H1 (cell line): ENCODE results near the gene RALGAPB. TPM values are rescaled to one million over a fixed set of nuclear protein-coding genes. Genes with fewer than 3 reads are reported as not detected.
A peak's percentile ranks its signal among the peaks of the same experiment; 100 is the strongest.

ENCODE experiments used
- CTCF ChIA-PET: fragments of 300-600 bp; sonication (Branson Sonifier 250); formaldehyde crosslinking; loops from one replicate; lab custom pipeline; 2021; ENCODE audit not compliant: partially characterized antibody; lab: Charles Lee
- POLR2A ChIA-PET: fragments of 300-600 bp; sonication (Branson Sonifier 250); formaldehyde crosslinking; loops from one replicate; lab custom pipeline; 2021; ENCODE audit warnings: inconsistent platforms; ENCODE audit not compliant: partially characterized antibody; lab: Charles Lee
- DNase-seq, 2 experiments: peaks; one replicate each; pipeline versions ENCODE4 v3.0.0 to v3.0.0-alpha.2; 2010 to 2022; ENCODE audit warnings: low spot score in 2 of 2, low read depth in 1 of 2, mixed read lengths in 1 of 2
- FAIRE-seq: peaks from 2 replicates; lab custom pipeline; 2011; peaks lifted over from hg19 to GRCh38; lab: Jason Lieb, UNC
- H2AFZ ChIP-seq: 2 replicates; pipeline ENCODE4 v1.8.1; 2012; ENCODE audit warnings: low read length, inconsistent platforms
- H2AK5ac ChIP-seq: 2 replicates; pipeline ENCODE4 v1.6.1; 2013; ENCODE audit warnings: low read depth, low read length
- H2BK120ac ChIP-seq: replicated peaks from 2 replicates; pipeline ENCODE3; 2013; ENCODE audit warnings: low read depth, low read length, inconsistent platforms
- H2BK12ac ChIP-seq: 2 replicates; pipeline ENCODE4 v1.6.1; 2013; ENCODE audit warnings: low read depth, low read length
- H2BK15ac ChIP-seq: 2 replicates; pipeline ENCODE4 v1.6.1; 2013; ENCODE audit warnings: low read length
- H2BK20ac ChIP-seq: 2 replicates; pipeline ENCODE4 v1.6.1; 2013; ENCODE audit warnings: low read length
- H2BK5ac ChIP-seq: 2 replicates; pipeline ENCODE4 v1.6.1; 2013; ENCODE audit warnings: low read depth, low read length
- H3K14ac ChIP-seq: 2 replicates; pipeline ENCODE4 v1.6.1; 2013; ENCODE audit warnings: inconsistent platforms; ENCODE audit not compliant: insufficient read length
- H3K18ac ChIP-seq: 2 replicates; pipeline ENCODE4 v1.6.1; 2013; ENCODE audit warnings: low read length; ENCODE audit errors: extremely low read depth
- H3K23ac ChIP-seq: 2 replicates; pipeline ENCODE4 v1.6.1; 2013; ENCODE audit warnings: inconsistent platforms; ENCODE audit not compliant: insufficient read length
- H3K23me2 ChIP-seq: 2 replicates; pipeline ENCODE4 v1.6.1; 2013; ENCODE audit warnings: low read depth, low read length
- H3K27ac ChIP-seq: 2 replicates; pipeline ENCODE4 v1.6.1; 2011; ENCODE audit warnings: low read depth, low read length, inconsistent platforms
- H3K27me3 ChIP-seq, 4 experiments: replicated peaks in 1 of 4; 1 replicate in 1 of 4; 2 replicates in 3 of 4; pipeline versions ENCODE4 v1.6.1 to v1.8.1; 2011 to 2013; ENCODE audit warnings: low read length in 3 of 4, mild to moderate bottlenecking in 3 of 4, inconsistent platforms in 2 of 4, mixed read lengths in 2 of 4, moderate library complexity in 1 of 4; ENCODE audit not compliant: control insufficient read depth in 3 of 4, insufficient read depth in 3 of 4; ENCODE audit errors: extremely low read depth in 1 of 4
- H3K36me3 ChIP-seq, 4 experiments: 2 replicates each; pipeline versions ENCODE4 v1.6.1 to v1.8.1; 2011 to 2013; ENCODE audit warnings: mild to moderate bottlenecking in 4 of 4, low read length in 3 of 4, moderate library complexity in 2 of 4, control low read depth in 1 of 4, inconsistent platforms in 1 of 4; ENCODE audit not compliant: insufficient read depth in 4 of 4, control insufficient read depth in 2 of 4
- H3K4ac ChIP-seq: replicated peaks from 2 replicates; pipeline ENCODE3; 2013; ENCODE audit warnings: low read length, low read depth, mixed read lengths, inconsistent platforms; ENCODE audit not compliant: insufficient read length
- H3K4me1 ChIP-seq, 4 experiments: replicated peaks in 1 of 4; 1 replicate in 1 of 4; 2 replicates in 3 of 4; pipeline versions ENCODE4 v1.6.1 to v1.8.1; 2011 to 2013; ENCODE audit warnings: low read length in 3 of 4, inconsistent platforms in 2 of 4, mixed read lengths in 1 of 4; ENCODE audit not compliant: insufficient read depth in 4 of 4, control insufficient read depth in 3 of 4
- H3K4me2 ChIP-seq, 2 experiments: 2 replicates each; pipeline versions ENCODE4 v1.6.1 to v1.8.1; 2011 to 2013; ENCODE audit warnings: low read depth in 2 of 2, low read length in 2 of 2, control low read depth in 1 of 2, inconsistent platforms in 1 of 2, mild to moderate bottlenecking in 1 of 2; ENCODE audit not compliant: insufficient read depth in 1 of 2
- H3K4me3 ChIP-seq, 4 experiments: fragments of 200-600, 300-600 bp in 1 of 4; sonication (generic), shearing (Covaris generic), sonication (Bioruptor Twin) in 1 of 4; 2 replicates each; pipeline versions ENCODE4 v1.5.1 to v1.8.1; 2011 to 2016; ENCODE audit warnings: low read length in 4 of 4, low read depth in 3 of 4, control low read depth in 2 of 4, inconsistent platforms in 2 of 4, mild to moderate bottlenecking in 2 of 4, mixed read lengths in 1 of 4, moderate library complexity in 1 of 4; ENCODE audit not compliant: insufficient read depth in 2 of 4; ENCODE audit errors: extremely low read depth in 1 of 4
- H3K56ac ChIP-seq: replicated peaks from 2 replicates; pipeline ENCODE3; 2013; ENCODE audit warnings: low read depth, mild to moderate bottlenecking, mixed read lengths, low read length, inconsistent platforms; ENCODE audit not compliant: insufficient read length
- H3K79me1 ChIP-seq: 2 replicates; pipeline ENCODE4 v1.6.1; 2013; ENCODE audit warnings: low read depth, low read length, control low read depth
- H3K79me2 ChIP-seq, 2 experiments: 2 replicates each; pipeline versions ENCODE4 v1.6.1 to v1.8.1; 2012 to 2013; ENCODE audit warnings: low read length in 2 of 2, mild to moderate bottlenecking in 2 of 2, inconsistent platforms in 1 of 2; ENCODE audit not compliant: insufficient read depth in 2 of 2, control insufficient read depth in 1 of 2
- H3K9ac ChIP-seq, 4 experiments: replicated peaks in 1 of 4; 1 replicate in 1 of 4; 2 replicates in 3 of 4; pipeline versions ENCODE4 v1.6.1 to v1.8.1; 2011 to 2013; ENCODE audit warnings: low read depth in 3 of 4, low read length in 3 of 4, control low read depth in 2 of 4, mild to moderate bottlenecking in 2 of 4, moderate library complexity in 2 of 4, inconsistent platforms in 1 of 4; ENCODE audit errors: extremely low read depth in 1 of 4
- H3K9me3 ChIP-seq, 2 experiments: 2 replicates each; pipeline versions ENCODE4 v1.6.1 to v1.8.1; 2012 to 2013; ENCODE audit warnings: mild to moderate bottlenecking in 2 of 2, moderate library complexity in 2 of 2, control low read depth in 1 of 2, inconsistent platforms in 1 of 2, low read depth in 1 of 2, low read length in 1 of 2, mixed read lengths in 1 of 2; ENCODE audit not compliant: insufficient read depth in 2 of 2
- H4K20me1 ChIP-seq, 2 experiments: replicated peaks in 1 of 2; 2 replicates each; pipeline versions ENCODE3 to v1.8.1; 2011 to 2013; ENCODE audit warnings: inconsistent platforms in 2 of 2, low read length in 2 of 2, mild to moderate bottlenecking in 1 of 2; ENCODE audit not compliant: insufficient read depth in 2 of 2, control insufficient read depth in 1 of 2
- H4K5ac ChIP-seq: 2 replicates; pipeline ENCODE4 v1.6.1; 2013; ENCODE audit warnings: low read length, low read depth, mixed read lengths, inconsistent platforms; ENCODE audit not compliant: insufficient read length
- H4K8ac ChIP-seq: 2 replicates; pipeline ENCODE4 v1.8.0; 2013; ENCODE audit warnings: mild to moderate bottlenecking, moderate library complexity, low read length, inconsistent platforms; ENCODE audit not compliant: insufficient read depth; ENCODE audit errors: extremely low read depth
- H4K91ac ChIP-seq: replicated peaks from 2 replicates; pipeline ENCODE3; 2013; ENCODE audit warnings: low read length, mixed read lengths, inconsistent platforms; ENCODE audit not compliant: insufficient read length
- POLR2AphosphoS5 ChIP-seq: IDR thresholded peaks from 2 replicates; pipeline ENCODE4 v1.6.1; 2011; ENCODE audit warnings: low read depth, low read length
- SP4 ChIP-seq: IDR thresholded peaks from 2 replicates; pipeline ENCODE4 v1.6.1; 2012; ENCODE audit warnings: low read length, inconsistent platforms
- WGBS, 2 experiments: shearing (Covaris generic) in 1 of 2; methylation state at CpG; one replicate each; pipeline versions ENCODE4 v1.1.6 to v1.1.7; 2013 to 2015; ENCODE audit warnings: low lambda C conversion rate in 2 of 2, mixed read lengths in 2 of 2, inconsistent platforms in 1 of 2, low coverage in 1 of 2, missing lambda C conversion rate in 1 of 2; ENCODE audit not compliant: insufficient replicate concordance in 2 of 2, insufficient coverage in 1 of 2, insufficient read length in 1 of 2; ENCODE audit errors: extremely low coverage in 1 of 2, missing lambda C conversion rate in 1 of 2; 5-methylcytosine and 5-hydroxymethylcytosine counted together
- polyA plus RNA-seq, 7 experiments: library from polyadenylated mRNA; depleted of rRNA in 3 of 7; stranded (reverse) in 5 of 7; unstranded in 2 of 7; fragments of >200 nt in 5 of 7; fragments of 200-250 nt in 2 of 7; gene quantifications; 1 replicate in 5 of 7; 2 replicates in 1 of 7; 4 replicates in 1 of 7; pipeline versions ENCODE4 v1.2.1 to v1.2.3, GENCODE V29; 2011 to 2013; ENCODE audit warnings: missing spikeins in 2 of 7, mixed read lengths in 2 of 7
- total RNA-seq: library from RNA; stranded (reverse); fragmentation: NEBNext Ultra II Directional; extraction: Animal tissue kit (Norgen Biotek cat#: 25700); gene quantifications from 2 replicates; pipeline ENCODE4 v1.2.1, GENCODE V29; 2021

The RALGAPB gene
- total and polyA plus RNA-seq, 2 of the 8 experiments (the other 6 are each of a cell fraction or from before 2014, with no cell fraction given), result 10.6 to 35.1 TPM

GRCh38 chr20:38579219-38579910 lies 106.7 kb downstream of the RALGAPB start:
- Histone ChIP-seq H3K4ac (no peak overlapping the region), H3K23ac (no peak overlapping the region), H3K56ac (no peak overlapping the region), H4K5ac (no peak overlapping the region), H4K20me1 (no peaks in the 10 kb centered on the region), H2BK20ac (no peak overlapping the region), H2BK15ac (no peak overlapping the region), H3K27me3 (no peaks in the 10 kb centered on the region), H2BK5ac (no peak overlapping the region), H2BK12ac (no peak overlapping the region), H3K9me3 (no peaks in the 10 kb centered on the region), H2BK120ac (no peak overlapping the region), H3K27ac (no peak overlapping the region), H3K4me1 (peaks cover 0 to 4% (median 1%) of the 10 kb centered on the region in 4 experiments; a peak in 2 of 7 replicates), H4K91ac (no peak overlapping the region), H3K36me3 (peaks cover 3 to 14% (median 9%) of the 10 kb centered on the region in 4 experiments; a peak in 5 of 8 replicates), H2AK5ac (no peak overlapping the region), H3K18ac (no peak overlapping the region), H3K79me2 (no peaks in the 10 kb centered on the region), H3K14ac (no peak overlapping the region), H3K23me2 (no peaks in the 10 kb centered on the region), H3K79me1 (no peaks in the 10 kb centered on the region), H3K9ac (no peak overlapping the region), H2AFZ (no peak overlapping the region), H3K4me3 (no peak overlapping the region), H4K8ac (no peak overlapping the region), H3K4me2 (no peak overlapping the region)
- FAIRE-seq (no peak), DNase-seq (no peak)
- POLR2A ChIA-PET, result interaction anchor here (0.5 to 1.3 kb wide), 2 partner anchors 34 to 64 kb away, joined by 3 read pairs; no protein-coding TSS in a partner anchor
- CTCF ChIA-PET, result interaction anchor here (0.9 to 1.2 kb wide), 2 partner anchors 9 to 171 kb away, joined by 3 to 5 read pairs; no protein-coding TSS in a partner anchor
- peak; percentile 50; the same call in 1 of the 2 replicates for TF ChIP-seq POLR2AphosphoS5
- TF ChIP-seq SP4, result no peak
- 75% methylated on average over 7 of the region's 7 CpGs; no CpG with 5 or more reads in 1 of the 2 experiments for WGBS, 2 experiments
